CD14-positive monocyte (primary cell): Measurements from ENCODE around the gene COL4A2. TPM values are rescaled to one million over a fixed set of nuclear protein-coding genes. Genes with fewer than 3 reads are reported as not detected.

ENCODE experiments used
- DNase-seq, 3 donors: peaks; one replicate each; pipeline ENCODE4 v3.0.0-alpha.2; 2011 to 2022
- H2AFZ ChIP-seq: 2 replicates; pipeline ENCODE4 v1.6.0; 2012; ENCODE audit warnings: mild to moderate bottlenecking, low read depth, low read length, inconsistent platforms; ENCODE audit not compliant: insufficient read depth, poor library complexity, severe bottlenecking
- H3K27ac ChIP-seq, 2 donors: 1 replicate in 1 of 2; 2 replicates in 1 of 2; pipeline ENCODE4 v1.5.1; 2012 to 2013; ENCODE audit warnings: low read length in 2 of 2, control low read depth in 1 of 2, inconsistent platforms in 1 of 2, low read depth in 1 of 2, mild to moderate bottlenecking in 1 of 2
- H3K27me3 ChIP-seq, 2 donors: one replicate each; pipeline versions ENCODE4 v1.6.0 to v1.6.1; 2011 to 2013; ENCODE audit warnings: low read length in 2 of 2; ENCODE audit not compliant: control insufficient read depth in 2 of 2, insufficient read depth in 2 of 2
- H3K36me3 ChIP-seq, 2 donors: replicated peaks in 1 of 2; 1 replicate in 1 of 2; 2 replicates in 1 of 2; pipeline versions ENCODE4 v1.5.1 to v1.6.1; 2012 to 2013; ENCODE audit warnings: low read length in 2 of 2, control low read depth in 1 of 2, inconsistent platforms in 1 of 2, mild to moderate bottlenecking in 1 of 2; ENCODE audit not compliant: insufficient read depth in 2 of 2, control insufficient read depth in 1 of 2
- H3K4me1 ChIP-seq, 2 donors: 1 replicate in 1 of 2; 2 replicates in 1 of 2; pipeline versions ENCODE4 v1.5.1 to v1.6.1; 2012 to 2013; ENCODE audit warnings: low read length in 2 of 2, control low read depth in 1 of 2, inconsistent platforms in 1 of 2, mild to moderate bottlenecking in 1 of 2, moderate library complexity in 1 of 2; ENCODE audit not compliant: insufficient read depth in 2 of 2, control insufficient read depth in 1 of 2
- H3K4me2 ChIP-seq: replicated peaks from 2 replicates; pipeline ENCODE3; 2012; ENCODE audit warnings: low read length, moderate library complexity, mild to moderate bottlenecking; ENCODE audit not compliant: poor library complexity, severe bottlenecking; ENCODE audit errors: extremely low read depth
- H3K4me3 ChIP-seq, 3 experiments: fragments of 200-600 bp in 1 of 3; sonication (generic) in 1 of 3; replicated peaks in 1 of 3; 1 replicate in 2 of 3; 2 replicates in 1 of 3; pipeline ENCODE4 v1.5.1; 2011 to 2013; ENCODE audit warnings: low read length in 3 of 3, mild to moderate bottlenecking in 3 of 3, control low read depth in 2 of 3, low read depth in 2 of 3, inconsistent platforms in 1 of 3, moderate library complexity in 1 of 3
- H3K79me2 ChIP-seq: 2 replicates; pipeline ENCODE4 v1.6.0; 2012; ENCODE audit warnings: mild to moderate bottlenecking, control low read depth, inconsistent platforms, low read length, moderate library complexity; ENCODE audit not compliant: insufficient read depth
- H3K9ac ChIP-seq: 2 replicates; pipeline ENCODE4 v1.6.0; 2017; ENCODE audit warnings: low read length, mild to moderate bottlenecking; ENCODE audit not compliant: insufficient read depth, poor library complexity, severe bottlenecking
- H3K9me3 ChIP-seq, 2 donors: replicated peaks in 1 of 2; 1 replicate in 1 of 2; 2 replicates in 1 of 2; pipeline versions ENCODE4 v1.5.1 to v1.6.1; 2012 to 2013; ENCODE audit warnings: low read length in 2 of 2, control low read depth in 1 of 2; ENCODE audit not compliant: control insufficient read depth in 1 of 2, insufficient read depth in 1 of 2
- H4K20me1 ChIP-seq: 2 replicates; pipeline ENCODE4 v1.6.0; 2012; ENCODE audit warnings: mild to moderate bottlenecking, low read length, control low read depth, moderate library complexity; ENCODE audit not compliant: insufficient read depth
- H3K27ac Mint-ChIP-seq, 7 donors: one replicate each; pipeline ENCODE4 v1.8.0; 2020; ENCODE audit warnings: mild to moderate bottlenecking in 7 of 7, mixed read lengths in 7 of 7, moderate library complexity in 6 of 7, inconsistent platforms in 2 of 7
- H3K27me3 Mint-ChIP-seq, 3 donors: one replicate each; pipeline ENCODE4 v1.8.0; 2021 to 2022; ENCODE audit warnings: low read depth in 3 of 3, mild to moderate bottlenecking in 3 of 3, mixed read lengths in 3 of 3, moderate library complexity in 3 of 3, inconsistent platforms in 1 of 3
- H3K36me3 Mint-ChIP-seq, 2 donors: one replicate each; pipeline ENCODE4 v1.8.0; 2020; ENCODE audit warnings: mixed read lengths in 2 of 2, inconsistent platforms in 1 of 2, mild to moderate bottlenecking in 1 of 2
- H3K4me1 Mint-ChIP-seq: one replicate; pipeline ENCODE4 v1.8.0; 2020; ENCODE audit warnings: mild to moderate bottlenecking, mixed read lengths
- H3K4me3 Mint-ChIP-seq, 2 donors: one replicate each; pipeline ENCODE4 v1.8.0; 2020; ENCODE audit warnings: mild to moderate bottlenecking in 2 of 2, mixed read lengths in 2 of 2, moderate library complexity in 1 of 2
- H3K9me3 Mint-ChIP-seq, 7 donors: one replicate each; pipeline ENCODE4 v1.8.0; 2020 to 2022; ENCODE audit warnings: mixed read lengths in 7 of 7, mild to moderate bottlenecking in 6 of 7, moderate library complexity in 6 of 7, inconsistent platforms in 2 of 7
- CTCF ChIP-seq: fragments of 200-600 bp; IDR thresholded peaks from one replicate; pipeline ENCODE4 v1.8.0; 2022; ENCODE audit warnings: antibody characterized with exemption, mild to moderate bottlenecking
- WGBS: methylation state at CpG from one replicate; pipeline ENCODE4 v1.1.5; 2013; ENCODE audit warnings: missing lambda C conversion rate; ENCODE audit not compliant: insufficient coverage; 5-methylcytosine and 5-hydroxymethylcytosine counted together
- intact Hi-C, 2 donors: fragments of 100-400 bp; cut with micrococcal nuclease; formaldehyde crosslinking; loops; one replicate each; pipeline versions ENCODE4 v1.15.0 to v1.15.1; 2023
- polyA plus RNA-seq, 3 donors: library from polyadenylated mRNA; depleted of rRNA in 1 of 3; unstranded in 2 of 3; stranded (reverse) in 1 of 3; fragments of 300-500 nt in 2 of 3; fragments of >200 nt in 1 of 3; fragmentation: Illumina TruSeq in 2 of 3; gene quantifications; 1 replicate in 2 of 3; 2 replicates in 1 of 3; pipeline ENCODE4 v1.2.3, GENCODE V29; 2012 to 2021

The COL4A2 gene
- polyA plus RNA-seq, 3 donors: not detected

GRCh38 chr13:110420626-110421025, 113.5 kb downstream of the COL4A2 start:
- no peaks in the 10 kb centered on the region for H3K36me3 ChIP-seq
- H3K4me1 ChIP-seq: no peaks in the 10 kb centered on the region
- H3K27me3 Mint-ChIP-seq: peaks cover 60 to 79% (median 64%) of the 10 kb centered on the region in 3 donors
- no peaks in the 10 kb centered on the region for H3K9me3 Mint-ChIP-seq
- no peak overlapping the region for H3K27ac Mint-ChIP-seq
- H3K4me2 ChIP-seq: no peak overlapping the region
- peaks cover 44 to 61% of the 10 kb centered on the region in 2 donors for H3K27me3 ChIP-seq
- WGBS: 20% methylated on average over 3 of the region's 6 CpGs
- peak overlapping the region in 1 of 2 donors; percentile 49 for H3K4me3 Mint-ChIP-seq
- no peak overlapping the region for H3K9ac ChIP-seq
- H3K4me1 Mint-ChIP-seq: no peaks in the 10 kb centered on the region
- intact Hi-C loops: no loop called here
- H4K20me1 ChIP-seq: no peaks in the 10 kb centered on the region
- no peak overlapping the region for H3K27ac ChIP-seq
- peaks cover 0 to 6% of the 10 kb centered on the region in 2 donors for H3K9me3 ChIP-seq
- no peaks in the 10 kb centered on the region for H3K79me2 ChIP-seq
- no peak for TF ChIP-seq CTCF
- DNase-seq: no peak
- H3K36me3 Mint-ChIP-seq: no peaks in the 10 kb centered on the region
- H3K4me3 ChIP-seq: no peak overlapping the region
- no peak overlapping the region for H2AFZ ChIP-seq

GRCh38 chr13:110421061-110421460, 114.0 kb downstream of the COL4A2 start:
- Histone ChIP-seq H3K79me2 (no peaks in the 10 kb centered on the region), H3K9me3 (peaks cover 0 to 6% of the 10 kb centered on the region in 2 donors), H3K4me2 (no peak overlapping the region), H4K20me1 (no peaks in the 10 kb centered on the region), H3K4me3 (no peak overlapping the region), H2AFZ (no peak overlapping the region), H3K27me3 (peaks cover 48 to 64% of the 10 kb centered on the region in 2 donors), H3K27ac (no peak overlapping the region), H3K9ac (no peak overlapping the region), H3K4me1 (no peaks in the 10 kb centered on the region), H3K36me3 (no peaks in the 10 kb centered on the region)
- H3K4me3 Mint-ChIP-seq: peak overlapping the region in 1 of 2 donors; percentile 49
- TF ChIP-seq CTCF: no peak
- intact Hi-C loops: no loop called here
- no peaks in the 10 kb centered on the region for H3K36me3 Mint-ChIP-seq
- peaks cover 59 to 82% (median 66%) of the 10 kb centered on the region in 3 donors for H3K27me3 Mint-ChIP-seq
- H3K4me1 Mint-ChIP-seq: no peaks in the 10 kb centered on the region
- H3K9me3 Mint-ChIP-seq: no peaks in the 10 kb centered on the region
- no peak for DNase-seq
- WGBS: 60% methylated on average over 1 of the region's 4 CpGs
- H3K27ac Mint-ChIP-seq: no peak overlapping the region
